ENCODE measurements around the gene SEBOX.

Gene SEBOX

GRCh38 chr17:28364665-28365363 is at the start of gene SEBOX:
Gene SEBOX, minus strand, starts transcription at chr17:28365199. Its CDS starts 48 bp downstream, at chr17:28365151.
- TF ChIP-seq CTCF (conservative IDR thresholded peaks at IDR 0.05) = no peak
- H3K27ac ChIP-seq = no peak within 1 kb of the TSS

GRCh38 chr17:28413804-28414203 is 48.8 kb upstream of the SEBOX start:
- no peak overlapping the region for H3K27ac ChIP-seq
- TF ChIP-seq CTCF (conservative IDR thresholded peaks at IDR 0.05) = 0 out of 2 replicates have a peak, but pooled peaks have one; percentile 6

GRCh38 chr17:28412099-28412498 is 47.1 kb upstream of the SEBOX start:
- no peak overlapping the region for H3K27ac ChIP-seq
- no peak for TF ChIP-seq CTCF (conservative IDR thresholded peaks at IDR 0.05)

GRCh38 chr17:28407974-28408306 is 42.9 kb upstream of the SEBOX start:
- TF ChIP-seq CTCF (conservative IDR thresholded peaks at IDR 0.05) = no peak
- no peak overlapping the region for H3K27ac ChIP-seq

- no peak for TF ChIP-seq CTCF (conservative IDR thresholded peaks at IDR 0.05)
- H3K27ac ChIP-seq = peak overlapping the region; percentile 93; the same call in 1 of the 2 replicates
Measured at GRCh38 chr17:28407130-28407973, 42.4 kb upstream of the SEBOX start.

- TF ChIP-seq CTCF (conservative IDR thresholded peaks at IDR 0.05) = no peak
- H3K27ac ChIP-seq = peak overlapping the region; percentile 93
Measured at GRCh38 chr17:28406473-28406814, 41.4 kb upstream of the SEBOX start.

GRCh38 chr17:28405632-28406472 is 40.9 kb upstream of the SEBOX start, which contains the start of gene SLC46A1:
Gene SLC46A1, minus strand, starts transcription at chr17:28406212. Its CDS starts 98 bp downstream, at chr17:28406114.
- peak within 1 kb of the TSS; percentile 93 for H3K27ac ChIP-seq
- no peak for TF ChIP-seq CTCF (conservative IDR thresholded peaks at IDR 0.05)

All from VCaP (cell line).